GM12875 (cell line): ENCODE results near the gene MINDY4.

Experiments
- H3K4me3 ChIP-seq: one replicate; pipeline ENCODE4 v1.5.1; 2011; ENCODE audit warnings: low read depth, low read length, control low read depth
- TF ChIP-seq, protein P1 (sequence below): IDR thresholded peaks from 2 replicates; pipeline ENCODE4 v1.5.1; 2011; ENCODE audit warnings: low read depth, mild to moderate bottlenecking, control low read depth, inconsistent platforms, low read length, moderate library complexity, borderline replicate concordance; ENCODE audit not compliant: insufficient read depth

The MINDY4 gene

DNA sequence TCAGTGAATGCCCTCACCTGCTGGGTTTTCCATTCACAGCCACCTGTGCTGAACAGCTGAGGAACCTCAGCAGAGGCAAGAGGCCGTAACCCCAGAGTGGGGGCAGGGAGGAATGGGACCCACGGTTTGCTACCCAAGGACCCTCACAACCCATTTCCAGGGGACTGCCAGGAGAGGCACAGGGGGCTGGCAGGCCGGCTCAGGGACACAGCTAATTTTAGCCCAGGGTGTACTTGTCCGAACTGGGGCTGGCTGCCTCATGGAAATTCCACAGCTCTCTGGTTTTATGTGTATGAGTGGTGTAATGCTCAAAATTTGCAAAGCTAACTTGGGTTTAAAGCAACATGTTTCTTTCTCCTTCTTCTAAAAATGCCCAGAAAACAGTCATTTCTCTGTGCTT lies 42.2 kb downstream of the MINDY4 start:
- H3K4me3 ChIP-seq, result no peak overlapping the region
- TF ChIP-seq, protein P1, sequence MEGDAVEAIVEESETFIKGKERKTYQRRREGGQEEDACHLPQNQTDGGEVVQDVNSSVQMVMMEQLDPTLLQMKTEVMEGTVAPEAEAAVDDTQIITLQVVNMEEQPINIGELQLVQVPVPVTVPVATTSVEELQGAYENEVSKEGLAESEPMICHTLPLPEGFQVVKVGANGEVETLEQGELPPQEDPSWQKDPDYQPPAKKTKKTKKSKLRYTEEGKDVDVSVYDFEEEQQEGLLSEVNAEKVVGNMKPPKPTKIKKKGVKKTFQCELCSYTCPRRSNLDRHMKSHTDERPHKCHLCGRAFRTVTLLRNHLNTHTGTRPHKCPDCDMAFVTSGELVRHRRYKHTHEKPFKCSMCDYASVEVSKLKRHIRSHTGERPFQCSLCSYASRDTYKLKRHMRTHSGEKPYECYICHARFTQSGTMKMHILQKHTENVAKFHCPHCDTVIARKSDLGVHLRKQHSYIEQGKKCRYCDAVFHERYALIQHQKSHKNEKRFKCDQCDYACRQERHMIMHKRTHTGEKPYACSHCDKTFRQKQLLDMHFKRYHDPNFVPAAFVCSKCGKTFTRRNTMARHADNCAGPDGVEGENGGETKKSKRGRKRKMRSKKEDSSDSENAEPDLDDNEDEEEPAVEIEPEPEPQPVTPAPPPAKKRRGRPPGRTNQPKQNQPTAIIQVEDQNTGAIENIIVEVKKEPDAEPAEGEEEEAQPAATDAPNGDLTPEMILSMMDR, result no peak

DNA sequence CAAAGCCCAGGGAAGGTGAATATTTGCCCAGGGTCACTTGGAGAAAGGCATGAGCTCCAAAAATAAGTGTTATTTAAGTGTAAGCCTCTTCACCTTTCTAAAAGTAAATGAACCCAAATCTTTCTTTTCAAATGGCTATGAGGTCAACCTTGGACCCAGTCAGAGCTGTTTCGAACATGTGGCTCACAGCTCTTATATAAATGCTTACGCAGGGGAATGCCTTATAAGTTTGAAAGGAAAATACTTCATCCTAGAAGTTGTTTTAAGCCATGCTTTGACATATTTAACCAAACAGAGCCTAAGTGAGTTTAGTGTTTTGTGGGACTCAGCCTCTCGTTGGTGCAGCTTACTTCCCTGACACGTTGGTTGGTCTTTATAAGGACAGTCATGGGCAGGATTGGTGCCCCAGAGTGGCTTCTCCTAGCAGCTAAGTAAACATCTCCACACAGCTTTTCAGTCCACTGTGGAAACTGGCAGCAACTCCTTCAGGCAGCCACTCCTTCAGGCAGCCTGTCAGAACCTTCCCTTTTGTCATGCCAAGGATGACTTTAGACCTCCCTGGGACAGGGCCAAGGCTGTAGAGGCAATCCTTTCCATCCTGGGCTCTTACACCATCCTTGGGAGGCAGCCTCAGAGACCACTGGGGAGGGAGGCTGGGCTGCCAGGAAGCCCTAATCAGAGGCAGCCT lies 43.6 kb downstream of the MINDY4 start:
- TF ChIP-seq, protein P1, result no peak

GRCh38 chr7:30815388-30815854 lies 44.2 kb downstream of the MINDY4 start:
- TF ChIP-seq, protein P1, result no peak
- no peak overlapping the region for H3K4me3 ChIP-seq

More for the DNA sequence above, 43.6 kb downstream of the MINDY4 start:
- H3K4me3 ChIP-seq, result no peak overlapping the region

DNA sequence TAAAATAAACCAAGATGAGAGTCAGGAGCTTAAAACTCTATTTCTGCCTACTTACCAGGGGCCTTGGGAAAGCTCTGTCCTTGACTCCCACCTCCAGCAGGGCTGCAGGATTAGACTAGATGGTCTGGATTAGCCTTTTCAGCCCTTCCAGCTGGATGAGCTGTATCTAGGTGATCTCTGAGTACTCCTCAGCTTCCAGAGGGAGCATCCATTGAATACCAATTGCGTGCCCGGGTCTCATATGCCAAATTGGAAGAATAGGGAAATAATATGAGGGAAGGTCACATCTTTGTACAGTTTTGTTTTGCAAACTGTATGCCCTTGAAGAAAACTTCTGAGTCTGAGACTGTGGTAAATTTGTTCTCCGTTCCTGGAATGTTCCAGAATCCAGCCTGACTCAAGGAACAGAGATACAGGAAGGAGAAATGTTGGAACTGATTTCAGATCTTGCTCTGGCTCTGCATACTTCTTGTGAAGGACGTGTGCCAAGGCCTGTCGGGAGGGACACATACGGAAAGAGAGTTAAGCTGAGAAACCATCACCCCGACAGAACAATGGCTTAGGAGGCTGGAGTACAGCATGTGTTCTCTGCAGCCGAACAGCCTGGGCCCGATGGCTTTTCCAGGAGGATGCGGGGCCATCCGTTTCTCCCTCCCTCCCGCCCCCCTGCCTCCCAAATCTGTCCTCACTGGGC lies 44.9 kb downstream of the MINDY4 start:
- H3K4me3 ChIP-seq, result no peak overlapping the region
- TF ChIP-seq, protein P1, result no peak

DNA sequence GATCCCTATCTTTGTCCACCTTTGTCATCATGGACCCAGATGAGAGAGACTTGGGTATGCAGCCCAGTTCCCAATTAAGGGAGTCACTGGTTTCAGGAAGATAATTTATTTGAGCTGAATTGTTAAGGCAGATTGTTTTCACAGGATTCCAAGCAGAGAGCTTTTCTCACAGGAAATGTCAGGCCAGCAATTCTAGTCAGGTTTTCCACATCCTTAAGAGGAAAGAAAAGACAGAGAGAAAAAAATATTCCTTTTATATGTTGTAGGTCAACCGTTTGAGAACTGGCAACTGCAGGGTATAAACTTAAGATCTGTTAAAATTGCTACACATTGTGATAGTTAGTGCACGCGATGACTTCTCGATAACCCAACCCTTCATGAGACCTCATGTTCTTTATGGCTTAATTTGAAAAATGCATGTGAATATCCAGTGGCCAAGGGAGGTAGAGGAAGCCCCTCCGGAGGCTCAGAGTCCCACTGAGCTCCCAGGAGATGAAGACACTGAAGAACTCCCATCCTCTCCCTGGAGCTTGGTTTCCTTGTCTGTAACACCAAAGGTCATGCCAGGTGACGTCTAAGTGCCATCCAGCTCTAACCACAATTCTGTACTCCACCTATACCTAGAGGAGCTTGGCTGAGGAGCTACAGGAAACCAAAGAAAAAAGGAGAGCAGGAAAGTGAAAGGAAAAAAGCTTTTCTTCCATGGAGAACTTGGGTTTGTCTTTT lies 45.6 kb downstream of the MINDY4 start:
- no peak overlapping the region for H3K4me3 ChIP-seq
- TF ChIP-seq, protein P1, result no peak

- H3K4me3 ChIP-seq, result no peak overlapping the region
- TF ChIP-seq, protein P1, result no peak
Measured at GRCh38 chr7:30817371-30817767, 46.2 kb downstream of the MINDY4 start.
